WTC11 (cell line): ENCODE results near the gene ANKRD29. TPM values are rescaled to one million over a fixed set of nuclear protein-coding genes. Genes with fewer than 3 reads are reported as not detected.

Source experiments
- ATAC-seq: fragments of 200-7000 bp; cut with Tn5 transposase; 2 replicates; pipeline ENCODE4 v1.10.0; 2021; ENCODE audit warnings: mild to moderate bottlenecking, moderate library complexity
- CTCF ChIA-PET: fragments of 300-600 bp; sonication (Branson Sonifier 250); formaldehyde crosslinking; loops from one replicate; lab custom pipeline; 2021; ENCODE audit warnings: antibody characterized with exemption; lab: Charles Lee
- POLR2A ChIA-PET: fragments of 350-600 bp; sonication (Branson Sonifier 250); formaldehyde crosslinking; loops from one replicate; lab custom pipeline; 2021; ENCODE audit warnings: antibody characterized with exemption; lab: Charles Lee
- DNase-seq: peaks from one replicate; pipeline ENCODE4 v3.0.0; 2021; ENCODE audit warnings: low spot score
- H3K27ac Mint-ChIP-seq: 2 replicates; pipeline ENCODE4 v1.8.0; 2021; ENCODE audit warnings: mixed read lengths
- H3K27me3 Mint-ChIP-seq: 2 replicates; pipeline ENCODE4 v1.8.0; 2021; ENCODE audit warnings: low read depth, mild to moderate bottlenecking, moderate library complexity, mixed read lengths
- H3K36me3 Mint-ChIP-seq: 2 replicates; pipeline ENCODE4 v1.8.0; 2021; ENCODE audit warnings: mixed read lengths
- H3K4me1 Mint-ChIP-seq: 2 replicates; pipeline ENCODE4 v1.8.0; 2022; ENCODE audit warnings: mixed read lengths
- H3K4me3 Mint-ChIP-seq: 2 replicates; pipeline ENCODE4 v1.8.0; 2021; ENCODE audit warnings: mild to moderate bottlenecking, moderate library complexity, mixed read lengths
- H3K9me3 Mint-ChIP-seq: 2 replicates; pipeline ENCODE4 v1.8.0; 2021; ENCODE audit warnings: mixed read lengths
- AFF4 ChIP-seq: sonication (generic); formaldehyde crosslinking; IDR thresholded peaks from 2 replicates; pipeline ENCODE4 v1.8.1; 2023; ENCODE audit warnings: mild to moderate bottlenecking, missing genetic modification reagents, borderline replicate concordance
- ATF3 ChIP-seq: sonication (generic); formaldehyde crosslinking; conservative IDR thresholded peaks from 2 replicates; pipeline ENCODE4 v1.8.1; 2022; ENCODE audit warnings: mild to moderate bottlenecking, missing genetic modification reagents
- CBFB ChIP-seq: sonication (generic); formaldehyde crosslinking; IDR thresholded peaks from 2 replicates; pipeline ENCODE4 v1.8.1; 2022; ENCODE audit warnings: mild to moderate bottlenecking, low read depth, missing genetic modification reagents
- CDX4 ChIP-seq: fragments of 250-450 bp; sonication (Bioruptor Pico); IDR thresholded peaks from 2 replicates; pipeline ENCODE4 v1.9.0; 2021; ENCODE audit warnings: moderate library complexity, mild to moderate bottlenecking, inconsistent platforms, borderline replicate concordance
- CREB1 ChIP-seq: sonication (generic); formaldehyde crosslinking; IDR thresholded peaks from 2 replicates; pipeline ENCODE4 v1.8.0; 2023; ENCODE audit warnings: mild to moderate bottlenecking, missing genetic modification reagents
- E2F1 ChIP-seq: sonication (generic); formaldehyde crosslinking; IDR thresholded peaks from 2 replicates; pipeline ENCODE4 v1.8.0; 2022; ENCODE audit warnings: mild to moderate bottlenecking, missing genetic modification reagents
- ELF4 ChIP-seq: sonication (generic); formaldehyde crosslinking; IDR thresholded peaks from 2 replicates; pipeline ENCODE4 v1.8.1; 2022; ENCODE audit warnings: low read depth, mild to moderate bottlenecking, moderate library complexity, missing genetic modification reagents
- ERG ChIP-seq: fragments of 250-450 bp; sonication (Bioruptor Pico); IDR thresholded peaks from 2 replicates; pipeline ENCODE4 v1.8.0; 2021; ENCODE audit warnings: mild to moderate bottlenecking
- GABPB1 ChIP-seq: sonication (generic); formaldehyde crosslinking; IDR thresholded peaks from 2 replicates; pipeline ENCODE4 v1.8.1; 2023; ENCODE audit warnings: mild to moderate bottlenecking, missing genetic modification reagents
- GRHL2 ChIP-seq: fragments of 250-450 bp; sonication (Bioruptor Pico); IDR thresholded peaks from 2 replicates; pipeline ENCODE4 v1.8.0; 2022; ENCODE audit warnings: mild to moderate bottlenecking, moderate library complexity; ENCODE audit not compliant: insufficient replicate concordance, severe bottlenecking
- MYBL2 ChIP-seq: sonication (generic); formaldehyde crosslinking; IDR thresholded peaks from 2 replicates; pipeline ENCODE4 v1.8.1; 2023; ENCODE audit warnings: mild to moderate bottlenecking, moderate library complexity, missing genetic modification reagents
- NFATC4 ChIP-seq: fragments of 250-450 bp; sonication (Bioruptor Pico); IDR thresholded peaks from 2 replicates; pipeline ENCODE4 v1.9.0; 2021; ENCODE audit warnings: mild to moderate bottlenecking
- RELA ChIP-seq: sonication (generic); formaldehyde crosslinking; IDR thresholded peaks from 2 replicates; pipeline ENCODE4 v1.8.1; 2022; ENCODE audit warnings: missing genetic modification reagents, mild to moderate bottlenecking, borderline replicate concordance
- ZNF121 ChIP-seq: sonication (generic); formaldehyde crosslinking; IDR thresholded peaks from 2 replicates; pipeline ENCODE4 v1.8.0; 2023; ENCODE audit warnings: missing genetic modification reagents
- total RNA-seq: library from RNA; stranded (reverse); gene quantifications from 3 replicates; pipeline ENCODE4 v1.2.3, GENCODE V29; 2021
- TF ChIP-seq, protein P1 (sequence below): sonication (generic); formaldehyde crosslinking; IDR thresholded peaks from 2 replicates; pipeline ENCODE4 v1.8.0; 2022; ENCODE audit warnings: mild to moderate bottlenecking, missing genetic modification reagents
- TF ChIP-seq, protein P2 (sequence below): sonication (generic); formaldehyde crosslinking; IDR thresholded peaks from 2 replicates; pipeline ENCODE4 v1.8.1; 2023; ENCODE audit warnings: mild to moderate bottlenecking, missing genetic modification reagents
- TF ChIP-seq, protein P3 (sequence below): sonication (generic); formaldehyde crosslinking; IDR thresholded peaks from 2 replicates; pipeline ENCODE4 v1.8.0; 2023; ENCODE audit warnings: mild to moderate bottlenecking, missing genetic modification reagents
- TF ChIP-seq, protein P4 (sequence below): sonication (generic); formaldehyde crosslinking; IDR thresholded peaks from 2 replicates; pipeline ENCODE4 v1.8.0; 2022; ENCODE audit warnings: missing genetic modification reagents

Gene ANKRD29
- total RNA-seq, 1 experiment from 2014 or later: 4.9 TPM

GRCh38 chr18:23556145-23556780, 106.4 kb downstream of the ANKRD29 start:
- POLR2A ChIA-PET: no interaction called here
- Mint-ChIP-seq H3K27ac (no peak overlapping the region), H3K9me3 (no peaks in the 10 kb centered on the region), H3K36me3 (peaks cover 67% of the 10 kb centered on the region), H3K4me1 (no peaks in the 10 kb centered on the region), H3K4me3 (no peak overlapping the region), H3K27me3 (no peaks in the 10 kb centered on the region)
- DNase-seq (no peak), ATAC-seq (no peak)
- TF ChIP-seq GABPB1 (0 out of 2 replicates have a peak, but pooled peaks have one; percentile 62), MYBL2 (CRISPR knock-in tag) (no peak)
- CTCF ChIA-PET: no interaction called here

DNA sequence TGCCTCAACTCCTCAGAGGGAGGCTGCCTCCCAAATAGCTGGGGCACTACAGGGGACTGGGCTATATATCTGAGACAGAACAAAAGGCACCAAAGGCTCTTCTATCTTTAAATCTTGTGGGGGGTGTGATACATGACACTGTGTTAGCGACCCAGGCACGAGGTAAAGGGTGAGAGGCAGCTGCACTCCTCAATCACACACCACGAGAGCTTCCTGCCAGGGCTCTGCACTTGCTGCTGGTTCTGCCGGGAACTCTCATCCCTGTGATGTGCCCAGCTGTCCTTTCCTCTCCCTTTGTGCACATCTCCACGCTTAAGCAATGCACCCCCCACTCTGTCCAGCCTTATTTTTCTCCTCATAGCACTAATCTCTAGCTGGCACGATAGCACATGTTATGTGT, 108.8 kb downstream of the ANKRD29 start:
- ATAC-seq: no peak
- Mint-ChIP-seq H3K27me3 (no peaks in the 10 kb centered on the region), H3K4me1 (no peaks in the 10 kb centered on the region), H3K36me3 (peaks cover 67% of the 10 kb centered on the region), H3K27ac (no peak overlapping the region), H3K9me3 (no peaks in the 10 kb centered on the region), H3K4me3 (no peak overlapping the region)
- ChIA-PET POLR2A (no interaction called here), CTCF (no interaction called here)
- DNase-seq: no peak
- TF ChIP-seq NFATC4 (CRISPR knock-in tag): no peak
- TF ChIP-seq, protein P1, sequence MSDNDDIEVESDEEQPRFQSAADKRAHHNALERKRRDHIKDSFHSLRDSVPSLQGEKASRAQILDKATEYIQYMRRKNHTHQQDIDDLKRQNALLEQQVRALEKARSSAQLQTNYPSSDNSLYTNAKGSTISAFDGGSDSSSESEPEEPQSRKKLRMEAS (CRISPR knock-in tag): no peak
- TF ChIP-seq, protein P2, sequence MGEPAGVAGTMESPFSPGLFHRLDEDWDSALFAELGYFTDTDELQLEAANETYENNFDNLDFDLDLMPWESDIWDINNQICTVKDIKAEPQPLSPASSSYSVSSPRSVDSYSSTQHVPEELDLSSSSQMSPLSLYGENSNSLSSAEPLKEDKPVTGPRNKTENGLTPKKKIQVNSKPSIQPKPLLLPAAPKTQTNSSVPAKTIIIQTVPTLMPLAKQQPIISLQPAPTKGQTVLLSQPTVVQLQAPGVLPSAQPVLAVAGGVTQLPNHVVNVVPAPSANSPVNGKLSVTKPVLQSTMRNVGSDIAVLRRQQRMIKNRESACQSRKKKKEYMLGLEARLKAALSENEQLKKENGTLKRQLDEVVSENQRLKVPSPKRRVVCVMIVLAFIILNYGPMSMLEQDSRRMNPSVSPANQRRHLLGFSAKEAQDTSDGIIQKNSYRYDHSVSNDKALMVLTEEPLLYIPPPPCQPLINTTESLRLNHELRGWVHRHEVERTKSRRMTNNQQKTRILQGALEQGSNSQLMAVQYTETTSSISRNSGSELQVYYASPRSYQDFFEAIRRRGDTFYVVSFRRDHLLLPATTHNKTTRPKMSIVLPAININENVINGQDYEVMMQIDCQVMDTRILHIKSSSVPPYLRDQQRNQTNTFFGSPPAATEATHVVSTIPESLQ (CRISPR knock-in tag): no peak
- no peak for TF ChIP-seq RELA (CRISPR knock-in tag)
- no peak for TF ChIP-seq AFF4 (CRISPR knock-in tag)
- no peak for TF ChIP-seq GRHL2 (CRISPR knock-in tag)
- TF ChIP-seq, protein P3, sequence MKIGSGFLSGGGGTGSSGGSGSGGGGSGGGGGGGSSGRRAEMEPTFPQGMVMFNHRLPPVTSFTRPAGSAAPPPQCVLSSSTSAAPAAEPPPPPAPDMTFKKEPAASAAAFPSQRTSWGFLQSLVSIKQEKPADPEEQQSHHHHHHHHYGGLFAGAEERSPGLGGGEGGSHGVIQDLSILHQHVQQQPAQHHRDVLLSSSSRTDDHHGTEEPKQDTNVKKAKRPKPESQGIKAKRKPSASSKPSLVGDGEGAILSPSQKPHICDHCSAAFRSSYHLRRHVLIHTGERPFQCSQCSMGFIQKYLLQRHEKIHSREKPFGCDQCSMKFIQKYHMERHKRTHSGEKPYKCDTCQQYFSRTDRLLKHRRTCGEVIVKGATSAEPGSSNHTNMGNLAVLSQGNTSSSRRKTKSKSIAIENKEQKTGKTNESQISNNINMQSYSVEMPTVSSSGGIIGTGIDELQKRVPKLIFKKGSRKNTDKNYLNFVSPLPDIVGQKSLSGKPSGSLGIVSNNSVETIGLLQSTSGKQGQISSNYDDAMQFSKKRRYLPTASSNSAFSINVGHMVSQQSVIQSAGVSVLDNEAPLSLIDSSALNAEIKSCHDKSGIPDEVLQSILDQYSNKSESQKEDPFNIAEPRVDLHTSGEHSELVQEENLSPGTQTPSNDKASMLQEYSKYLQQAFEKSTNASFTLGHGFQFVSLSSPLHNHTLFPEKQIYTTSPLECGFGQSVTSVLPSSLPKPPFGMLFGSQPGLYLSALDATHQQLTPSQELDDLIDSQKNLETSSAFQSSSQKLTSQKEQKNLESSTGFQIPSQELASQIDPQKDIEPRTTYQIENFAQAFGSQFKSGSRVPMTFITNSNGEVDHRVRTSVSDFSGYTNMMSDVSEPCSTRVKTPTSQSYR (CRISPR knock-in tag): no peak
- TF ChIP-seq ERG (CRISPR knock-in tag): no peak
- no peak for TF ChIP-seq CDX4 (CRISPR knock-in tag)
- no peak for TF ChIP-seq CBFB (CRISPR knock-in tag)
- no peak for TF ChIP-seq CREB1 (CRISPR knock-in tag)
- no peak for TF ChIP-seq ZNF121
- TF ChIP-seq E2F1 (CRISPR knock-in tag): no peak
- TF ChIP-seq ATF3: no peak
- TF ChIP-seq, protein P4, sequence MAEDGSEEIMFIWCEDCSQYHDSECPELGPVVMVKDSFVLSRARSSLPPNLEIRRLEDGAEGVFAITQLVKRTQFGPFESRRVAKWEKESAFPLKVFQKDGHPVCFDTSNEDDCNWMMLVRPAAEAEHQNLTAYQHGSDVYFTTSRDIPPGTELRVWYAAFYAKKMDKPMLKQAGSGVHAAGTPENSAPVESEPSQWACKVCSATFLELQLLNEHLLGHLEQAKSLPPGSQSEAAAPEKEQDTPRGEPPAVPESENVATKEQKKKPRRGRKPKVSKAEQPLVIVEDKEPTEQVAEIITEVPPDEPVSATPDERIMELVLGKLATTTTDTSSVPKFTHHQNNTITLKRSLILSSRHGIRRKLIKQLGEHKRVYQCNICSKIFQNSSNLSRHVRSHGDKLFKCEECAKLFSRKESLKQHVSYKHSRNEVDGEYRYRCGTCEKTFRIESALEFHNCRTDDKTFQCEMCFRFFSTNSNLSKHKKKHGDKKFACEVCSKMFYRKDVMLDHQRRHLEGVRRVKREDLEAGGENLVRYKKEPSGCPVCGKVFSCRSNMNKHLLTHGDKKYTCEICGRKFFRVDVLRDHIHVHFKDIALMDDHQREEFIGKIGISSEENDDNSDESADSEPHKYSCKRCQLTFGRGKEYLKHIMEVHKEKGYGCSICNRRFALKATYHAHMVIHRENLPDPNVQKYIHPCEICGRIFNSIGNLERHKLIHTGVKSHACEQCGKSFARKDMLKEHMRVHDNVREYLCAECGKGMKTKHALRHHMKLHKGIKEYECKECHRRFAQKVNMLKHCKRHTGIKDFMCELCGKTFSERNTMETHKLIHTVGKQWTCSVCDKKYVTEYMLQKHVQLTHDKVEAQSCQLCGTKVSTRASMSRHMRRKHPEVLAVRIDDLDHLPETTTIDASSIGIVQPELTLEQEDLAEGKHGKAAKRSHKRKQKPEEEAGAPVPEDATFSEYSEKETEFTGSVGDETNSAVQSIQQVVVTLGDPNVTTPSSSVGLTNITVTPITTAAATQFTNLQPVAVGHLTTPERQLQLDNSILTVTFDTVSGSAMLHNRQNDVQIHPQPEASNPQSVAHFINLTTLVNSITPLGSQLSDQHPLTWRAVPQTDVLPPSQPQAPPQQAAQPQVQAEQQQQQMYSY: no peak
- TF ChIP-seq ELF4 (CRISPR knock-in tag): no peak
